Liver (tissue), 9 donors: ENCODE results near the gene KIZ. TPM values are rescaled to one million over a fixed set of nuclear protein-coding genes. Genes with fewer than 3 reads are reported as not detected.

Experiments used
- DNase-seq: peaks from one replicate; pipeline ENCODE4 v3.0.0-alpha.2; 2017; ENCODE audit warnings: low spot score
- H3K27ac ChIP-seq, 2 donors: one replicate each; pipeline ENCODE4 v1.7.0; 2013; ENCODE audit warnings: inconsistent platforms in 2 of 2, low read length in 2 of 2, control low read depth in 1 of 2, low read depth in 1 of 2, mild to moderate bottlenecking in 1 of 2
- H3K27me3 ChIP-seq, 4 donors: one replicate each; pipeline versions ENCODE4 v1.6.1 to v1.7.0; 2013; ENCODE audit warnings: low read length in 3 of 4, inconsistent platforms in 1 of 4, mild to moderate bottlenecking in 1 of 4, moderate library complexity in 1 of 4; ENCODE audit not compliant: control insufficient read depth in 4 of 4, insufficient read depth in 4 of 4
- H3K36me3 ChIP-seq, 4 donors: one replicate each; pipeline versions ENCODE4 v1.6.1 to v1.7.0; 2013; ENCODE audit warnings: low read length in 3 of 4, mild to moderate bottlenecking in 3 of 4, low read depth in 1 of 4, moderate library complexity in 1 of 4; ENCODE audit not compliant: control insufficient read depth in 4 of 4, insufficient read depth in 3 of 4
- H3K4me1 ChIP-seq, 4 donors: one replicate each; pipeline versions ENCODE4 v1.6.1 to v1.7.0; 2013; ENCODE audit warnings: low read length in 3 of 4, mild to moderate bottlenecking in 3 of 4, moderate library complexity in 1 of 4; ENCODE audit not compliant: control insufficient read depth in 4 of 4, insufficient read depth in 4 of 4
- H3K4me3 ChIP-seq, 3 donors: one replicate each; pipeline versions ENCODE4 v1.6.1 to v1.7.0; 2013; ENCODE audit warnings: low read length in 3 of 3, control low read depth in 1 of 3, low read depth in 1 of 3, mild to moderate bottlenecking in 1 of 3
- H3K9ac ChIP-seq, 2 donors: one replicate each; pipeline ENCODE4 v1.7.0; 2013; ENCODE audit warnings: low read length in 2 of 2, mild to moderate bottlenecking in 2 of 2, moderate library complexity in 2 of 2, control low read depth in 1 of 2, low read depth in 1 of 2
- H3K9me3 ChIP-seq, 4 donors: one replicate each; pipeline versions ENCODE4 v1.6.1 to v1.7.0; 2013; ENCODE audit warnings: low read length in 3 of 4; ENCODE audit not compliant: control insufficient read depth in 4 of 4
- ATF3 ChIP-seq: IDR thresholded peaks from 2 replicates; pipeline ENCODE4 v1.6.1; 2016; ENCODE audit warnings: antibody characterized with exemption
- EGR1 ChIP-seq, 2 donors: IDR thresholded peaks; 2 replicates each; pipeline ENCODE4 v1.6.1; 2016 to 2018; ENCODE audit warnings: antibody characterized with exemption in 2 of 2, low read depth in 2 of 2
- FOXA2 ChIP-seq: IDR thresholded peaks from 2 replicates; pipeline ENCODE4 v1.6.1; 2016; ENCODE audit warnings: antibody characterized with exemption
- HNF4A ChIP-seq, 2 donors: conservative IDR thresholded peaks; 2 replicates each; pipeline ENCODE4 v1.6.1; 2016; ENCODE audit warnings: antibody characterized with exemption in 2 of 2, mild to moderate bottlenecking in 2 of 2
- HNF4G ChIP-seq: IDR thresholded peaks from 2 replicates; pipeline ENCODE4 v1.6.1; 2016; ENCODE audit warnings: antibody characterized with exemption
- JUND ChIP-seq, 2 donors: IDR thresholded peaks; 2 replicates each; pipeline ENCODE4 v1.6.1; 2016; ENCODE audit warnings: antibody characterized with exemption in 2 of 2
- NR2F2 ChIP-seq: IDR thresholded peaks from 2 replicates; pipeline ENCODE4 v1.6.1; 2016; ENCODE audit warnings: antibody characterized with exemption
- RAD21 ChIP-seq, 2 donors: IDR thresholded peaks; 2 replicates each; pipeline ENCODE4 v1.6.1; 2016; ENCODE audit warnings: antibody characterized with exemption in 2 of 2, mild to moderate bottlenecking in 2 of 2
- REST ChIP-seq: IDR thresholded peaks from 2 replicates; pipeline ENCODE4 v1.6.1; 2016; ENCODE audit warnings: antibody characterized with exemption, mild to moderate bottlenecking
- TAF1 ChIP-seq: conservative IDR thresholded peaks from 2 replicates; pipeline ENCODE4 v1.6.1; 2016; ENCODE audit warnings: antibody characterized with exemption, mild to moderate bottlenecking
- ZBTB33 ChIP-seq: IDR thresholded peaks from 2 replicates; pipeline ENCODE4 v1.6.1; 2016; ENCODE audit warnings: antibody characterized with exemption
- WGBS: extraction: QIAGEN DNeasy Blood & Tissue Kit; methylation state at CpG from one replicate; pipeline ENCODE4 v1.1.7; 2013; 5-methylcytosine and 5-hydroxymethylcytosine counted together
- polyA plus RNA-seq, 2 donors: library from polyadenylated mRNA; stranded (reverse) in 1 of 2; unstranded in 1 of 2; fragments of 200-250 nt in 1 of 2; fragments of >200 nt in 1 of 2; fragmentation: Nextera tagmentation in 1 of 2; extraction: Ambion mirVana in 1 of 2; gene quantifications; one replicate each; pipeline versions ENCODE4 v1.2.1 to v1.2.3, GENCODE V29; 2013 to 2015
- total RNA-seq, 2 donors: library from RNA; depleted of rRNA; stranded (reverse); fragments of >200 nt; gene quantifications; one replicate each; pipeline ENCODE4 v1.2.3, GENCODE V29; 2014
- donor health status: healthy.
- donor health status: healthy.
- donor health status: healthy.
- donor health status: healthy.
- donor health status: healthy.

Gene KIZ
- total and polyA plus RNA-seq, 4 donors = 3.0 to 9.5 (median 5.2) TPM

- no peaks in the 10 kb centered on the region for H3K4me1 ChIP-seq
Observed at GRCh38 chr20:21273755-21274386, 148.0 kb downstream of the KIZ start.

DNA sequence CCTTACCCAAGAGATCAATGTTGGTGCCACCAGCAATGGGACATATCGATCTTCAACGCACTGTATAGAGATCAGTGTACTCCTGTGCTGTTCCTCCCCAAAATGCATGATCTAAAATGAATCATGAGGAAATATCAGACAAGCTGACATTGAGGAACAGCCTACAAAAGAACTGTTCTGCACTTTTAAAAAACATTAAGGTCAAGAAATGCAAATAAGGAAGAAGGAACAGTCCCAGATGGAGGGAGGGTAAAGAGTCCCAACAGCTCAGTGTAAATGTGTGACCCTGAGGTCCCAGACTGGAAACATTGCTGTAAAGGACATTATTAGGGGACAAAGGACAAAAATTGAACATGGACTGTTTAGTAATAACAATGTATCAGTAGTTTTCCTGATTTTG, 152.9 kb downstream of the KIZ start:
- Histone ChIP-seq H3K4me1 (peaks cover 0 to 5% (median 0%) of the 10 kb centered on the region in 4 donors), H3K36me3 (no peaks in the 10 kb centered on the region), H3K27me3 (no peaks in the 10 kb centered on the region), H3K9me3 (no peaks in the 10 kb centered on the region), H3K27ac (no peak overlapping the region), H3K9ac (no peak overlapping the region), H3K4me3 (no peak overlapping the region)
- 95% methylated on average over 2 of the region's 2 CpGs for WGBS
- no peak for TF ChIP-seq RAD21 (IDR thresholded peaks at IDR 0.05)
- TF ChIP-seq HNF4G = no peak
- TF ChIP-seq ZBTB33 = no peak
- TF ChIP-seq ATF3 = no peak
- no peak for TF ChIP-seq EGR1 (IDR thresholded peaks at IDR 0.05; ENCODE audit: low read depth in 2 of 2)
- DNase-seq = no peak

More at GRCh38 chr20:21273755-21274386, 148.0 kb downstream of the KIZ start:
- Histone ChIP-seq H3K27me3 (no peaks in the 10 kb centered on the region), H3K4me3 (no peak overlapping the region), H3K27ac (no peak overlapping the region), H3K9me3 (no peaks in the 10 kb centered on the region), H3K36me3 (no peaks in the 10 kb centered on the region), H3K9ac (no peak overlapping the region)
- WGBS = 87% methylated on average over 8 of the region's 8 CpGs
- no peak for DNase-seq
- TF ChIP-seq FOXA2 (no peak), HNF4A (conservative IDR thresholded peaks at IDR 0.05) (no peak), REST (no peak), TAF1 (no peak), ATF3 (no peak), NR2F2 (no peak), JUND (IDR thresholded peaks at IDR 0.05) (no peak)
